ENCODE results near the gene SURF2. TPM values are rescaled to one million over a fixed set of nuclear protein-coding genes. Genes with fewer than 3 reads are reported as not detected.

SURF2 gene
- total RNA-seq, 2 donors from 2014 or later: 9.4 to 18.7 TPM

DNA sequence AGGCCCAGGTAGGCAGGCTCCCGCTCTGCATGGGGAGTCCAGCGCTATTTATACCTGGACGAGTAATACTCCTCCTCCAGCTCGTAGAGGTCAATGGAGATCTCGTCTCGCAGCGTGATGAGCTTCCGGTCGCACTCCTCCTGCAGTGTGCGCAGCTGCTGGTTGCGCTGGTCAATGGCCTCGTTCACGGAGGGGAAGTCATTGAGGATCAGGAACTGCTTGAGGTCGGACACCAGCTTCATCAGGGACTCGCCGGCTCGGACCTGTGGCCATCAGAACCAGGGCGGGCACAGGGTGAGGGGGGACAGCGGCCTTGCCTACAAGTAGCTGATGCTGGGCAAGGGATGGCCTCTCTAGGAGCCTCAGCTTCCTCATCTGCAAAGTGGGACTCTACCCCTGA, 12.3 kb upstream of the SURF2 start:
- Histone ChIP-seq H3K27ac (no peak overlapping the region), H3K9ac (ENCODE audit: low read depth in 2 of 2, low read length in 2 of 2) (no peak overlapping the region), H3K4me1 (peaks cover 7% of the 10 kb centered on the region), H3K9me3 (no peaks in the 10 kb centered on the region), H3K36me3 (peaks cover 5% of the 10 kb centered on the region), H3K4me3 (no peak overlapping the region), H3K27me3 (no peaks in the 10 kb centered on the region)
- no peak for DNase-seq
- TF ChIP-seq, protein P1, sequence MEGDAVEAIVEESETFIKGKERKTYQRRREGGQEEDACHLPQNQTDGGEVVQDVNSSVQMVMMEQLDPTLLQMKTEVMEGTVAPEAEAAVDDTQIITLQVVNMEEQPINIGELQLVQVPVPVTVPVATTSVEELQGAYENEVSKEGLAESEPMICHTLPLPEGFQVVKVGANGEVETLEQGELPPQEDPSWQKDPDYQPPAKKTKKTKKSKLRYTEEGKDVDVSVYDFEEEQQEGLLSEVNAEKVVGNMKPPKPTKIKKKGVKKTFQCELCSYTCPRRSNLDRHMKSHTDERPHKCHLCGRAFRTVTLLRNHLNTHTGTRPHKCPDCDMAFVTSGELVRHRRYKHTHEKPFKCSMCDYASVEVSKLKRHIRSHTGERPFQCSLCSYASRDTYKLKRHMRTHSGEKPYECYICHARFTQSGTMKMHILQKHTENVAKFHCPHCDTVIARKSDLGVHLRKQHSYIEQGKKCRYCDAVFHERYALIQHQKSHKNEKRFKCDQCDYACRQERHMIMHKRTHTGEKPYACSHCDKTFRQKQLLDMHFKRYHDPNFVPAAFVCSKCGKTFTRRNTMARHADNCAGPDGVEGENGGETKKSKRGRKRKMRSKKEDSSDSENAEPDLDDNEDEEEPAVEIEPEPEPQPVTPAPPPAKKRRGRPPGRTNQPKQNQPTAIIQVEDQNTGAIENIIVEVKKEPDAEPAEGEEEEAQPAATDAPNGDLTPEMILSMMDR (IDR thresholded peaks at IDR 0.05): no peak
- intact Hi-C loops (cut with DNase I): no loop called here

DNA sequence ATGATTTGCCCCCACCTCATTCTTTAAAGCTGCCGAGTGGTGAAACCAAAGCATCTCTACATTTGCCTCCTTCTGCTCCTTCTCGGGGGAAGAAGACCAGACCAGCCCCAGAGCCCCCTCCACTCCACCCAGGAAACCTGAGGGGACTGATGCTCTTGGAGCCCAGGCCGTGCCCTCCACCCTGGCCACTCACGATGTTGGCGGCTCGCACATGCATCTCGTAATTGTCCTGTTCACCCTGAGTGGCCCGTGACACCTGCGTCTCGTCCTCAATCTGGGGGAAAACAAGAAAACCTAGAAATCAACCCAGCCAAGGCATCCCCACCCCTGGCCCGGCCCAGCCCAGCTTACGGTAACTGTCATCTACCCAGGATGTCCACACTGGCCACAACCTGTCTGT, 11.4 kb upstream of the SURF2 start:
- no peak overlapping the region for H3K4me3 ChIP-seq
- H3K36me3 ChIP-seq: peaks cover 9% of the 10 kb centered on the region
- TF ChIP-seq, protein P1 (IDR thresholded peaks at IDR 0.05): no peak
- intact Hi-C loops (cut with DNase I): no loop called here
- H3K9me3 ChIP-seq: no peaks in the 10 kb centered on the region
- peaks cover 7% of the 10 kb centered on the region for H3K4me1 ChIP-seq
- no peak overlapping the region for H3K27ac ChIP-seq
- DNase-seq: no peak
- H3K9ac ChIP-seq (ENCODE audit: low read depth in 2 of 2, low read length in 2 of 2): no peak overlapping the region
- no peaks in the 10 kb centered on the region for H3K27me3 ChIP-seq

DNA sequence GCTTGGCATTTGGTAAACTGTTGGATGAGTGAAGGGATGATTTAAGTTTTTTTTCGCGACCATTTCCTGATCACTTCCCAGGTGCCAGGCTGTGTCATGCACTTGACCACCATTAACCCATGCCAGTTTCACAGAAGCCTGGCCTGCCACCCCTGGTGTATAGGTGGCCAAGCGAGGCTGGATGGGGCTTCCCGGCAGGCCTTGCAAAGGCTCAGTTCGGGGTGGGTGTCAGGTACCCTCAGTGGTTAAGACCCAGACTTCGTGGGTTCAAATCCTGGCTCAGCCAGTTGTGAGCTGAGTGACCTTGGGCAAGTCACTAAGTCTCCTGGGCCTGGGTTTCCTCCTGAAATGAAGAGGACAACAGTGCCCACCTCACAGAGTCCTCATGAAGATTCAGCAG, 10.8 kb upstream of the SURF2 start:
- no peaks in the 10 kb centered on the region for H3K27me3 ChIP-seq
- no peak overlapping the region for H3K4me3 ChIP-seq
- intact Hi-C loops (cut with DNase I): no loop called here
- no peak overlapping the region for H3K27ac ChIP-seq
- TF ChIP-seq, protein P1 (IDR thresholded peaks at IDR 0.05): no peak
- peaks cover 7% of the 10 kb centered on the region for H3K4me1 ChIP-seq
- H3K9me3 ChIP-seq: no peaks in the 10 kb centered on the region
- H3K9ac ChIP-seq (ENCODE audit: low read depth in 2 of 2, low read length in 2 of 2): no peak overlapping the region
- no peak for DNase-seq
- H3K36me3 ChIP-seq: peaks cover 15% of the 10 kb centered on the region

DNA sequence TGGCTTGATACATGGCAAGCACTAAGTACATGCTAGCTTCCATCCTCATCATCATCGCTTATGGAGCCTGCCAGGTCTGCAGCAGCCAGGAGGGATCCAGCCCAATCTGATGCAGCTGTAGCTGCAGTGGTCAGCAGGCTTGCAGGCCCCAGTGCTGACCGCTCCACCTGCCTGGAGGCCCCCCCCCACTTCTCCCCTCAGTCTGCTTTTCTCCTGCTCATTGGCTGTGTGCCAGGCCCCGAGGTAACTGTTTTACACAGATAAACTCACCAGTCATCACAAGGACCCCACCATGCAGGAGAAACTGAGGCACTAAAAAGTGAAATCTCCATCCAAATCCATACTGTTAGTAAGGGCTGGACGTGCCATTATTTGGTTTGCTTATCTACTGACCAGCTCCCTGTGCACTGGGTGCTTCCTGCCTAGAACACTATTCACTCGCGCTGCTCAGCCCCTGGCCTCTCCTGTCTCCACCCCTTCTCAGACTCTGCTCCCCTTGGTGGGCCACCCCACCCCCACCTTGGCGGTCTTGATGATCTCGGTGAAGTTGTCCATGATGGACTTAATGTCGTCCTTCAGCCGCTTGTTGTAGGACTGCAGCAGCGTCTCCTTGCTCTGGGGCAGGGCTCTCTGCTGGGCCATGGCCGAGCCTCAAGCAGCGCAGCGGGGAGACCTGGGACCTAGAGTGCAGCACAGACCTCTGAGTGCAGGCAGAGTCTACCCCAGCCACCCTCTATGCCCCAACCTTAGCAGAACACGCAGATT, 10.1 kb upstream of the SURF2 start:
- peaks cover 19% of the 10 kb centered on the region for H3K36me3 ChIP-seq
- H3K4me3 ChIP-seq: peak overlapping the region; percentile 71
- H3K27me3 ChIP-seq: no peaks in the 10 kb centered on the region
- no peak for DNase-seq
- peak overlapping the region; percentile 66 for H3K27ac ChIP-seq
- TF ChIP-seq, protein P1 (IDR thresholded peaks at IDR 0.05): no peak
- peaks cover 7% of the 10 kb centered on the region for H3K4me1 ChIP-seq
- H3K9me3 ChIP-seq: no peaks in the 10 kb centered on the region
- intact Hi-C loops (cut with DNase I): no loop called here
- H3K9ac ChIP-seq (ENCODE audit: low read depth in 2 of 2, low read length in 2 of 2): peak overlapping the region; percentile 59 to 79

DNA sequence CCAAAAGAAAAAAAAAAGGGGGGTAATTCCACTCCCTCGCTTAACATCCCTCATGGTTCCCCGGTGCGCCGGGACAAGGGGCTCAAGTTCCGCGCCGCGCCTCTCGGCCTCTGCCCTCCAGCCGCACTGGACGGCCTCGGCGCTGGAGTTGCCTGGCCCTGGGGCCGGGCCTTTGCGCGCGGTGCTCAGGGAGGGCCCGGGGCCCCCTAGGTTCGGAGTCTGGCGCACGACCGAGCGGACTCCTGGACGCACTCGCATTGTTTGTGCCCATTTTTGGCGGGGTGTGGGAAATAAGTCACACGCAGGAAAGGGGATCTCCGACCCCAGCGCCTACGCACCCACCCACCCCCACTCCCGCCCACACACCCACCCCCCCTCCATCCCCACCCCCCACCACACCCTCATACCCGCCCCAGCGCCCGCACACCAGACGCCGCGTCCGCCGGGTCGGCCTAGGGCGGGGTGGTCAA, 8.8 kb upstream of the SURF2 start:
- H3K4me1 ChIP-seq: peaks cover 7% of the 10 kb centered on the region
- peaks cover 24% of the 10 kb centered on the region for H3K36me3 ChIP-seq
- TF ChIP-seq, protein P1 (IDR thresholded peaks at IDR 0.05): no peak
- H3K27ac ChIP-seq: peak overlapping the region; percentile 66
- H3K9ac ChIP-seq (ENCODE audit: low read depth in 2 of 2, low read length in 2 of 2): peak overlapping the region; percentile 79 to 95
- H3K27me3 ChIP-seq: no peaks in the 10 kb centered on the region
- DNase-seq: peak; percentile 47
- H3K4me3 ChIP-seq: peak overlapping the region; percentile 71
- H3K9me3 ChIP-seq: no peaks in the 10 kb centered on the region
- intact Hi-C loops (cut with DNase I): no loop called here

All from colonic mucosa (tissue), 4 donors.